Prostate gland (tissue), 2 donors: Measurements from ENCODE around the gene INTS1.

Experiments used
- CTCF ChIP-seq, 4 experiments: fragments of 200-600 bp in 2 of 4; fragments of 450-650 bp in 2 of 4; sonication (generic) in 2 of 4; IDR thresholded peaks; 1 replicate in 3 of 4; 2 replicates in 1 of 4; pipeline ENCODE4 v1.5.1; 2016 to 2019; ENCODE audit warnings: antibody characterized with exemption in 4 of 4, mild to moderate bottlenecking in 2 of 4, moderate library complexity in 2 of 4
- POLR2A ChIP-seq: fragments of 450-650 bp; IDR thresholded peaks from one replicate; pipeline ENCODE4 v1.6.1; 2016; ENCODE audit warnings: antibody characterized with exemption, mild to moderate bottlenecking

- TF ChIP-seq CTCF (IDR thresholded peaks at IDR 0.05) (no peak), POLR2A (no peak)
Observed at GRCh38 chr7:1547777-1548437, 43.7 kb upstream of the INTS1 start.
